HG03520 (cell line): ENCODE measurements around the gene LONP1.

Experiments
- ATAC-seq: cut with Tn5 transposase; IDR thresholded peaks from one replicate; pipeline ENCODE4 v1.9.1; 2021; ENCODE audit warnings: mild to moderate bottlenecking, moderate library complexity; ENCODE audit not compliant: unreplicated experiment

The LONP1 gene

GRCh38 chr19:5652261-5652660 is 67.7 kb downstream of the LONP1 start:
- ATAC-seq = no peak

GRCh38 chr19:5651361-5651760 is 68.6 kb downstream of the LONP1 start:
- ATAC-seq = no peak

- no peak for ATAC-seq
These were observed 71.5 kb downstream of the LONP1 start for GRCh38 chr19:5648464-5648863.

DNA sequence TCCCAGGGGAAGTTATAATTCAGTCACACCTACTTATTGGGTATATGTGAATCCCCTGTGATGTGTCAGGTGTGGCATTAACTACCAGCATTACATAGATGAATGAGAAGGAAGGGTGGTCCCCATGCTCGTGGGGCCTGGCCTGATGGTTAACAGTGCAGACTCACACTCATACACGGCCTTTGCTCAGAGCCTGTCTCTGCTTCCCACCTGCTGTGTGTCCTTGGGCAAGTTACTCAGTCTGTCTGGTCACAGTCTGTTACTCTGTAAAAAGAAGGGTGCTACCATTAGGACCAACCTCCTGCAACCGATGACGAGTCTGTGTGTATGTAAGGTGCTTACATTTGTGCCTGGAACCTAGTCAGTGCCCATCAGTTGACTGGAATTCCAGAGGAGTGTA is 73.2 kb downstream of the LONP1 start:
- ATAC-seq = no peak

DNA sequence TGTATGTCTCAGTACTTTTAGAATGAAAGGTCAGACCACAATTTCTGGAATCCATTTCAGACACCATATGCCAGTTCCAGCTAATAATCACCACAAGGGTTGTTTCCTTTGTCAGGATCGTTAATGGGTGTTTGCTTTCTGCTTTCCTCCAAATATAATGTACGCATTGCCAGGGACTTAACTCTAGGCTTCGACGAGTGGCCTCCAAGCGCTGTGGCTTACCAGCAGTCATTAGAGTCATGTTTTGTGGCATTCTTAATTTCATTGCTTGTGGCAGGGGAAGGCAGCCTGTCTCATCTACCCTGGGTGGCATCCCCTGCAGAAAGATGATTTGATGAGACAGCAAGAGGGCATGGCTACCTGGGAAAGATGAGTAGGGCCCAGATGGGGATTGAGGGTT is 74.5 kb downstream of the LONP1 start:
- no peak for ATAC-seq

DNA sequence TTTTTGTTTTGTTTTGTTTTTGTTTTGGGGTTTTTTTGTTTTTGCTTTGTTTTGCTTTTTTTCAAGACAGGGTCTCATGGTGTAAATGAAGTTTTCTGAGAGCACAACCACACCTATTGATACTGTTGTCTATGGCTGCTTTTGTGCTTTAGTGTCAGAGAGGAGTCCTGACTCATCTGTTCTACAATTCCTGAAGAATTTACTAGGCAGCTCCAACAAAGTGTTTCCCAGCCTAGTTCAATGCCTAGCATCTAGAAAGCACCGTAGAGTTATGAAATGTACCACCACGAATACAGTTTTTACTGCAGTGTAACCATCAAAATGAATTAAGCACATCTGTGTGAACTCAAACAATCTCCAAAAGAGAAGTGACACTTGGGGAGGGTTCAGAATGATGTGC is 75.9 kb downstream of the LONP1 start:
- ATAC-seq = no peak

DNA sequence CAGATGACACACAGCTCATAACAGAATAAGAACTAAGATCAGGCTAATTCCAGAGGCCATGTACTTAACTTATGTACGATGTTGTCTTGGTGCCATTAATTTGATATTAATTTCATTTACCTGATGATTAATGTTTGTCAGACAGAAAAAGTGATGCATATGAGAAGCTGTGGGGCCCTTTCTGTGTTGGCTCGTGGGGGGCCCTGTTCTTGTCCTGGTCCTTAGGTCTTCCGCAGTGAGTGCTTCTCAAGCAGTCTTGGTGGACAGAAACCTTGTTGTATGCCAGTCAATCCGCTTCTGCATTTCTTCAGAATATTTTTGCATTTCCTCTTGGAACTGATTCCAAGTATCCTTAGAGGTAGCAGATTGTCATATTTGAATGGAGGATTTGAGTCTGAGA is 76.9 kb downstream of the LONP1 start:
- ATAC-seq = no peak

DNA sequence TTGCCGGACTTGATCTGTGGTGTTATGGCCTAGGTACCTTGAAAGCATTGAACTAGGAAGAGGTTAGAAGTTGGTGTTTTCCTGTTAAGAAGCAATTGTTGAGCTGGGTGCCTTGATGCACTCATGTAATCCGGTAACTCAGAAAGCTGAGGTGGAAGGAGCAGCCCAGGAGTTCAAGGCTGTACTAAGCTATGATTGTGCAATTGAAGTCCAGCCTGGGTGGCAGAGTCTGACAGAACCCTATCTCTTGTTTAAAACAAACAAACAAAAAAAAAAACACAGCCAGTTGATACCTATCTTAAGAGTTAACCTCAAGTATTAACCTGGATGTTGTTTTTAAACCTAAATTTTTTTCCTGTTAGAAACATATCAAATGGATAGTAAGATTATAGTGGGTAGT is 77.7 kb downstream of the LONP1 start:
- no peak for ATAC-seq
